Nephron progenitor cell (in vitro differentiated cells): ENCODE results near the gene ANKRD28.

ENCODE experiments used
- DNase-seq: peaks from one replicate; pipeline ENCODE4 v3.0.0; 2021
- H3K27ac Mint-ChIP-seq: 2 replicates; pipeline ENCODE4 v1.8.0; 2021; ENCODE audit warnings: mild to moderate bottlenecking, moderate library complexity, mixed read lengths
- H3K27me3 Mint-ChIP-seq: 2 replicates; pipeline ENCODE4 v1.8.0; 2021; ENCODE audit warnings: mild to moderate bottlenecking, low read depth, mixed read lengths; ENCODE audit not compliant: poor library complexity
- H3K36me3 Mint-ChIP-seq: 2 replicates; pipeline ENCODE4 v1.8.0; 2021; ENCODE audit warnings: low read depth, mixed read lengths
- H3K4me1 Mint-ChIP-seq: 2 replicates; pipeline ENCODE4 v1.8.0; 2021; ENCODE audit warnings: mixed read lengths
- H3K4me3 Mint-ChIP-seq: 2 replicates; pipeline ENCODE4 v1.8.0; 2021; ENCODE audit warnings: mild to moderate bottlenecking, moderate library complexity, mixed read lengths
- H3K9me3 Mint-ChIP-seq: 2 replicates; pipeline ENCODE4 v1.8.0; 2021; ENCODE audit warnings: mild to moderate bottlenecking, moderate library complexity, mixed read lengths
- CTCF ChIP-seq: fragments of 200-600 bp; sonication (generic); IDR thresholded peaks from 2 replicates; pipeline ENCODE4 v1.5.0; 2021; ENCODE audit warnings: antibody characterized with exemption

Gene ANKRD28

GRCh38 chr3:15766406-15766805 is 31.4 kb downstream of the ANKRD28 start:
- no peak for DNase-seq
- Mint-ChIP-seq H3K4me1 (no peaks in the 10 kb centered on the region), H3K9me3 (peaks cover 6% of the 10 kb centered on the region), H3K27me3 (no peaks in the 10 kb centered on the region), H3K27ac (no peak overlapping the region), H3K4me3 (no peak overlapping the region), H3K36me3 (peaks cover 62% of the 10 kb centered on the region)
- no peak for TF ChIP-seq CTCF

GRCh38 chr3:15758295-15758694 is 39.5 kb downstream of the ANKRD28 start:
- Mint-ChIP-seq H3K9me3 (no peaks in the 10 kb centered on the region), H3K4me3 (no peak overlapping the region), H3K27me3 (peaks cover 3% of the 10 kb centered on the region), H3K36me3 (peaks cover 47% of the 10 kb centered on the region), H3K4me1 (no peaks in the 10 kb centered on the region), H3K27ac (peak overlapping the region; percentile 32)
- no peak for TF ChIP-seq CTCF
- no peak for DNase-seq

GRCh38 chr3:15757824-15758223 is 40.0 kb downstream of the ANKRD28 start:
- H3K27ac Mint-ChIP-seq = no peak overlapping the region
- no peaks in the 10 kb centered on the region for H3K9me3 Mint-ChIP-seq
- no peak overlapping the region for H3K4me3 Mint-ChIP-seq
- H3K36me3 Mint-ChIP-seq = peaks cover 47% of the 10 kb centered on the region
- peaks cover 3% of the 10 kb centered on the region for H3K27me3 Mint-ChIP-seq
- no peak for DNase-seq
- no peak for TF ChIP-seq CTCF
- H3K4me1 Mint-ChIP-seq = no peaks in the 10 kb centered on the region

GRCh38 chr3:15756505-15756904 is 41.3 kb downstream of the ANKRD28 start:
- Mint-ChIP-seq H3K27ac (peak overlapping the region; percentile 27), H3K27me3 (peaks cover 3% of the 10 kb centered on the region), H3K36me3 (peaks cover 44% of the 10 kb centered on the region), H3K4me3 (no peak overlapping the region), H3K9me3 (no peaks in the 10 kb centered on the region), H3K4me1 (no peaks in the 10 kb centered on the region)
- DNase-seq = no peak
- no peak for TF ChIP-seq CTCF

- Mint-ChIP-seq H3K27ac (no peak overlapping the region), H3K9me3 (no peaks in the 10 kb centered on the region), H3K36me3 (peaks cover 51% of the 10 kb centered on the region), H3K4me3 (no peak overlapping the region), H3K27me3 (peaks cover 3% of the 10 kb centered on the region), H3K4me1 (no peaks in the 10 kb centered on the region)
- TF ChIP-seq CTCF = no peak
- DNase-seq = no peak
These were observed 42.0 kb downstream of the ANKRD28 start for GRCh38 chr3:15755780-15756179.

GRCh38 chr3:15755181-15755580 is 42.6 kb downstream of the ANKRD28 start:
- no peak for DNase-seq
- Mint-ChIP-seq H3K36me3 (peaks cover 51% of the 10 kb centered on the region), H3K27me3 (peaks cover 3% of the 10 kb centered on the region), H3K4me3 (no peak overlapping the region), H3K9me3 (peaks cover 4% of the 10 kb centered on the region), H3K27ac (peak overlapping the region; percentile 33), H3K4me1 (no peaks in the 10 kb centered on the region)
- no peak for TF ChIP-seq CTCF
